BLaER1 (cell line): ENCODE results near the gene BNC2.
A peak's percentile ranks its signal among the peaks of the same experiment; 100 is the strongest.

ENCODE experiments used
- H3K27ac ChIP-seq: shearing (Covaris generic); formaldehyde crosslinking; 2 replicates; pipeline ENCODE4 v1.8.1; 2022
- H3K27me3 ChIP-seq: shearing (Covaris generic); formaldehyde crosslinking; 2 replicates; pipeline ENCODE4 v1.8.1; 2022
- H3K36me3 ChIP-seq: shearing (Covaris generic); formaldehyde crosslinking; 2 replicates; pipeline ENCODE4 v1.8.1; 2022
- H3K4me1 ChIP-seq: shearing (Covaris generic); formaldehyde crosslinking; 2 replicates; pipeline ENCODE4 v1.8.1; 2022
- H3K4me2 ChIP-seq: shearing (Covaris generic); formaldehyde crosslinking; 2 replicates; pipeline ENCODE4 v1.8.1; 2022
- H3K4me3 ChIP-seq: shearing (Covaris generic); formaldehyde crosslinking; 2 replicates; pipeline ENCODE4 v1.8.1; 2022
- H3K9ac ChIP-seq: shearing (Covaris generic); formaldehyde crosslinking; 2 replicates; pipeline ENCODE4 v1.8.1; 2022
- H3K9me3 ChIP-seq: shearing (Covaris generic); formaldehyde crosslinking; 2 replicates; pipeline ENCODE4 v1.8.1; 2022
- H4K20me1 ChIP-seq: shearing (Covaris generic); formaldehyde crosslinking; 2 replicates; pipeline ENCODE4 v1.8.1; 2022
- Cebpa-rat ChIP-seq: shearing (Covaris generic); IDR thresholded peaks from 2 replicates; pipeline ENCODE4 v1.8.1; 2022

The BNC2 gene

DNA sequence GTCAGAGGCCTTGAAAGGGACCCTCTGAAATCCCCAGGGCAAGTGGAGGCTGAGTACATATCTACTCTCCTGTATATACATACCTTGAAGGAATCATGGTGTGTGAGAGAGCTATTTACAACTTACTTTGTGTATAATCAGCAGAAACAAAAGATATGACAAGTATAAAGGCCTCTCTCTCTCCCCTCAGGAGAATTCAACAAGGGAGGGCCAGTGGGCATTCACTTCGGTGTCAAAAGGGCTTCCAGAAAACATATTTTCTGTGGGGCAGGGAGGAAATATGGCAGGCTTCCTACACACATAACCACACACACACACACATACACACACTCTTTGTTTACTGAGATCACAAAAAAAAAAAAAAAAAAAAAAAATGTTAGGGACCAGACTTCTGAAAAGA is 181.7 kb downstream of the BNC2 start:
- TF ChIP-seq Cebpa-rat: no peak

DNA sequence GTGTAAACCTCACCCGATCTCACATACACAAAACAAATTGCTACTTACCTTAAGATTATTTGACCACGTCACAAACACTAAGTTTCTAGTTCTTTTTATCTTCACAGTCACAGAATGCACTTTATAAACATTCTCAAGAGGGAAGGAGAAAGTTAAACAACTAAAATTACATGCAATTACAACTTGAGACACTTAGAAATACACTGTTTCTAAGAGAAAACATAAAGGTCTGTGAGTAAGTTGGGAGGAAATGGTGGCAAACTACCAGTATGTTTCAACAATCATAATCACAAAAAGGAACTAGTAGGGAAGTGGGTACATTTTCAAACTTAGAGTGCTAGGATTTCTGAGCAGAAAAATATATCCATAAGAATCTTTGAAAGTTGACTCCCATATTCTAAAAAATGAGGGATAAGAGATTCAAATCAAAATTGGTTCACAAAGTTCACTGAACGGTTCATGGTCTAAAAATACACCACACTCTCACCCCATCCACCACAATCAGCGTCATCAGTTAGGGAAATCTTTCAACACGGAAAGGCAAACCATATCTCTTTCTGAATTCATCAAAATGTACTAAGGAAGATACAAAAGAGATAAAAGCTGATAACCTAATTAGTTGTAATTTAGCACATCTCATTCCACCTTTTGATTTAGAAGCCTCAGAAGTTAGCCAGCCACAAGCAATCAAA is 182.6 kb downstream of the BNC2 start:
- Histone ChIP-seq H3K27me3 (no peaks in the 10 kb centered on the region), H3K9ac (peak overlapping the region; percentile 21; the same call in 1 of the 2 replicates), H3K4me3 (no peak overlapping the region), H3K4me2 (peak overlapping the region; percentile 72), H3K4me1 (peaks cover 70% of the 10 kb centered on the region), H4K20me1 (no peaks in the 10 kb centered on the region), H3K9me3 (no peaks in the 10 kb centered on the region), H3K27ac (peak overlapping the region; percentile 58; the same call in 1 of the 2 replicates), H3K36me3 (no peaks in the 10 kb centered on the region)
- TF ChIP-seq Cebpa-rat: no peak

More for the DNA sequence above, 181.7 kb downstream of the BNC2 start:
- H3K27ac ChIP-seq: peak overlapping the region; percentile 58
- H3K36me3 ChIP-seq: no peaks in the 10 kb centered on the region
- no peaks in the 10 kb centered on the region for H3K9me3 ChIP-seq
- H3K27me3 ChIP-seq: no peaks in the 10 kb centered on the region
- no peak overlapping the region for H3K9ac ChIP-seq
- H3K4me1 ChIP-seq: peaks cover 60% of the 10 kb centered on the region
- no peak overlapping the region for H3K4me3 ChIP-seq
- H3K4me2 ChIP-seq: peak overlapping the region; percentile 72
- H4K20me1 ChIP-seq: no peaks in the 10 kb centered on the region

DNA sequence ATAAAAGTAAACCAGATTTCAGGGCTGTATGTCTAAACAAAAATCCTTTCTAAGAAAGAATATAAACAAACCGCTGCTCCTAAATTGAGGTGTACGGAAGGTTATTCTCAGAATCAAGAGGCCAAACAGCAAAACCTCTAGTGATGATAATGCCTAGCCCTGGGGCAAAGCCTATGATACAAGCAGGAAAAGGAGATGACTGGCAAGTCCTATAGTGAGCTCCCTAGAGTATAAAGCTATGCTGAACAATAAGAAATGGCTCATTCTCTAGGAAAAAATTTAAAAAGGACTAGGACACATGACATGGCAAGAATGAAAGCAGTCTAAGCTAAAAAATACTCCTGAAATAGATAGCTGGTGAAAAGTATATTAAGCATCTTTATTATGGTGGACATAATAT is 187.1 kb downstream of the BNC2 start:
- no peak overlapping the region for H3K27ac ChIP-seq
- no peaks in the 10 kb centered on the region for H3K9me3 ChIP-seq
- no peaks in the 10 kb centered on the region for H3K36me3 ChIP-seq
- H3K4me3 ChIP-seq: no peak overlapping the region
- no peaks in the 10 kb centered on the region for H4K20me1 ChIP-seq
- no peak for TF ChIP-seq Cebpa-rat
- peak overlapping the region; percentile 86 for H3K4me2 ChIP-seq
- H3K9ac ChIP-seq: no peak overlapping the region
- no peaks in the 10 kb centered on the region for H3K27me3 ChIP-seq
- peaks cover 90% of the 10 kb centered on the region for H3K4me1 ChIP-seq

DNA sequence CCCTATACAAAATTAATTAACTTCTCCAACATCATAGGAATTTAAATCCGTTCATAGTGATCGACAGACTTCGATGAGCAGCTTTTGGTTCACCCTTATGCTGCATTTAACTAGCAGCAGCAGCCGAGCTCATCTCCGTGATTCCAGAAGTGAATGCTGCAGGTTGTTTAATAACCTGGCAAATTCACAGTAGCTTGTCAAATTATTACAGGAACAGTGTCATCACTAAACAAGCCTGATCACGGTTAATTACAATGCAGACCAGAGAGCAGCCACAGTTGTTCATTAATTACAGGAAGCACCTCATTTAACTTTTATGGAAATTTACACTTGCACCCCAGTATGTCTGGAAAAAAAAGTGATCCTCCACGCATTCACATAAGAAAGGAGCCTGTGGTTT is 188.2 kb downstream of the BNC2 start:
- no peaks in the 10 kb centered on the region for H3K27me3 ChIP-seq
- H3K9me3 ChIP-seq: no peaks in the 10 kb centered on the region
- TF ChIP-seq Cebpa-rat: no peak
- H3K9ac ChIP-seq: no peak overlapping the region
- no peak overlapping the region for H3K4me3 ChIP-seq
- no peaks in the 10 kb centered on the region for H3K36me3 ChIP-seq
- H3K27ac ChIP-seq: peak overlapping the region; percentile 37; the same call in 1 of the 2 replicates
- H3K4me1 ChIP-seq: peaks cover 83% of the 10 kb centered on the region
- no peaks in the 10 kb centered on the region for H4K20me1 ChIP-seq
- peak overlapping the region; percentile 86 for H3K4me2 ChIP-seq

DNA sequence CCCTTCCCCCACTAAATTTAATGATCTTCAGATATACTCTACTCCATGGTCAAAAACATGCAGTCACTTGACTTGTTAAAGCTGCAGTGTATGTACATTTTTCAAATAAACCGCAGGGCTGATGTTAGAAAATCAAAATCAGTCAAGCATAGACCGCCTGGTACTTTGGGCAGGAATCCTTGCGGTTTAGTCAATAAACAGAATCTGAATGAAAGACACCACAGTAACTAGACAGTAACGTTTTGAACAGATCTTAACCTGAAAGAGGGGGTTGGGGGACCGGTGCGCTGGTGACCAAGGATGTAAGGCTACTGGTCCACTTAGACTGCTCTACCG is 188.8 kb downstream of the BNC2 start:
- H3K9me3 ChIP-seq: no peaks in the 10 kb centered on the region
- no peaks in the 10 kb centered on the region for H3K36me3 ChIP-seq
- H3K27ac ChIP-seq: peak overlapping the region; percentile 37; the same call in 1 of the 2 replicates
- H3K27me3 ChIP-seq: no peaks in the 10 kb centered on the region
- peaks cover 76% of the 10 kb centered on the region for H3K4me1 ChIP-seq
- no peak overlapping the region for H3K9ac ChIP-seq
- H3K4me2 ChIP-seq: peak overlapping the region; percentile 86
- H4K20me1 ChIP-seq: no peaks in the 10 kb centered on the region
- no peak for TF ChIP-seq Cebpa-rat
- H3K4me3 ChIP-seq: peak overlapping the region; percentile 40; the same call in 1 of the 2 replicates

DNA sequence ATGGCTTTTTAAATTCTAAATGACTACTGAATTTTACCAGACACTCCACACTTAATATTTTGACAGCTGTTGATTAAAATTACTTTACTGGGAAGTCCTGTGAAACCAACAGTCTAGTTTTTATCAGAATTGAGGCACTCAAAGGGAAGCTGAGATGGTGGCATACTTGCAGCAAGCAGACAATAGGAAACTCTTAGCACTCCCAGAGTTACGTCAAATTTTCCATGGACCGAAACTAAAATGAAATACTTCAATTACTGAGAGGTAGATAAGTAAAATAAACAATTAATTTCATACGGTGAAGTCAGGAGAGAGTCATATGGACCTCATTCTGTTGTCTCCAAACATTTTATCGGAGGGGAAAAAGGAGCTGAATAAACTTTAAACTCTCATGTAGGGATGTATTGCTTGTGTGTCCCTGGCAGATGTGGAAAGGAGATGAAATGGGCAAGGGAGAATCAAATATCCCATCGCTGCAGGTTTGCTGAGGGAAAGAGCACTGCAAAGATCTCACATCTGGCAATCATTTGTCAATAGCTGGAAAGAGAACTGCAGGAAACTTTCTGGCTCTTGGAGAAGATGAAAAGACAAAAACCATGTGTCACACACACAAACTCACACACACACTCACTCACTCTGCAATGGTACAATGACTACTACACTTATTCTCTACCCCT is 189.4 kb downstream of the BNC2 start:
- Histone ChIP-seq H3K4me3 (peak overlapping the region; percentile 40; the same call in 1 of the 2 replicates), H3K4me2 (peak overlapping the region; percentile 86), H3K4me1 (peaks cover 72% of the 10 kb centered on the region), H3K9me3 (no peaks in the 10 kb centered on the region), H3K27ac (peak overlapping the region; percentile 37; the same call in 1 of the 2 replicates), H3K36me3 (no peaks in the 10 kb centered on the region), H4K20me1 (no peaks in the 10 kb centered on the region), H3K27me3 (no peaks in the 10 kb centered on the region), H3K9ac (no peak overlapping the region)
- TF ChIP-seq Cebpa-rat: no peak

DNA sequence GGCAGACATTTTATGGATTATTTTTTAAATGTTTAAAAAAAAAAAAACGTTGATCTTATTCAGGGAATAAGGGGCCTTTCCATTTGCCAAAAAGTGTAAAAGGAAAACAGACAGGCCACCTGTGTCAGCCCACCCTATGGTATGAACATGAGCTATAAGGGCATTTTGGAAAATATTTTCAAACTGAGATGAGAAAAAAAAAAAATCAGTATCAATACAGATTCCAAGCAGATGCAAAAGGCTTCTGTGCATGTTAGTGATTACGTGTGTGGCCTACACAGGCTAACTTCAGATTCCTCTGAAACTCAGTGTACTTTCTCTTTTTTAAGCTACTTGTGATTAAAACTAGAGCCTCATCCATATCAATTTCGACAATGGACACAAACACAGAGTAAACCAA is 189.9 kb downstream of the BNC2 start:
- H3K36me3 ChIP-seq: no peaks in the 10 kb centered on the region
- peak overlapping the region; percentile 37; the same call in 1 of the 2 replicates for H3K27ac ChIP-seq
- no peak overlapping the region for H3K9ac ChIP-seq
- no peaks in the 10 kb centered on the region for H3K27me3 ChIP-seq
- H3K4me3 ChIP-seq: no peak overlapping the region
- H3K4me1 ChIP-seq: peaks cover 69% of the 10 kb centered on the region
- TF ChIP-seq Cebpa-rat: no peak
- H3K9me3 ChIP-seq: no peaks in the 10 kb centered on the region
- H4K20me1 ChIP-seq: no peaks in the 10 kb centered on the region
- peak overlapping the region; percentile 86 for H3K4me2 ChIP-seq

DNA sequence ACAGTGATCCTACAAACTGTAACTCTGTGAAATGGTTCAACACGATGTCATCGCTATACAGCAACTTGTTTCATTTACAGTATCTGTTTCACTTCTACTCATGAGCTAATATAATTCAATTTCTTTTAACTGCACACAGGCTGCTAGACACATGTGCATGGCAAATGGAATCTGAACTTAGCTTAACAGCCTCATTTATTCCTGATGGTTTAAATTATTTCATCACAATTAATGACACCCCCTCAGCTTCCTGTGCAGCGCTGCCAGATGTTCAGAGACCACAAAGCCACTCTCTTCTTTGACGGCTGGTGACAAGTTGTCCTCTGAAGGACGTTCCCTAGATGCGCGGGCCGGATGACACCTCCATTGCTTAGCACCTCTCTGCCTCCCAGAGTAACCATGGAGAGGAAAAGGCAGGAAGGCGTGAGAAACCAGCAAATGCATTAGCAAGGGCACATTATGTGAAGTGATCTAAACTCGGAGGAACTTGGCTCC is 191.1 kb downstream of the BNC2 start:
- H3K4me2 ChIP-seq: peak overlapping the region; percentile 86
- H3K4me3 ChIP-seq: no peak overlapping the region
- no peaks in the 10 kb centered on the region for H3K9me3 ChIP-seq
- peaks cover 64% of the 10 kb centered on the region for H3K4me1 ChIP-seq
- H3K27me3 ChIP-seq: no peaks in the 10 kb centered on the region
- peak overlapping the region; percentile 30; the same call in 1 of the 2 replicates for H3K9ac ChIP-seq
- no peaks in the 10 kb centered on the region for H4K20me1 ChIP-seq
- peak overlapping the region; percentile 53 for H3K27ac ChIP-seq
- no peak for TF ChIP-seq Cebpa-rat
- no peaks in the 10 kb centered on the region for H3K36me3 ChIP-seq

DNA sequence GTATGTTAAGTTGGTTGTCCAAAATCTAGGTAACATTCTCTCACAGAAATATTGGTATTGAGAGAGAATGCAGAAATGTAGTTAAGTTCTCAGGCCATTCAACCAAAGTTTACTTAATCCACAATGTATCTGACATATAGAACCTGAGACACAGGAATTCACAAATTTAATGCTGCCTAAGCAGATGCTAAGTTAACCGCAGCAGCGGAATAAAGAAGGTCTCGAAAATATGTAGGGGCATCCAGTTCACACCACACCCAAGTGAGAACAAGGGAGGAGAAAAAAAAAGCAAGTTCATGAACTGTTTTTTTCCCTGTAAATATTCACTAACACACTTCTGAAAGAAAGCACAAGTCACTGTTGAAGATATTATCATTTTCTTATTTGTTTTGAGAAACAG is 194.0 kb downstream of the BNC2 start:
- peaks cover 51% of the 10 kb centered on the region for H3K4me1 ChIP-seq
- no peaks in the 10 kb centered on the region for H3K9me3 ChIP-seq
- no peak overlapping the region for H3K4me2 ChIP-seq
- H3K36me3 ChIP-seq: no peaks in the 10 kb centered on the region
- H4K20me1 ChIP-seq: no peaks in the 10 kb centered on the region
- no peaks in the 10 kb centered on the region for H3K27me3 ChIP-seq
- no peak for TF ChIP-seq Cebpa-rat
- no peak overlapping the region for H3K27ac ChIP-seq
- H3K9ac ChIP-seq: no peak overlapping the region
- no peak overlapping the region for H3K4me3 ChIP-seq

DNA sequence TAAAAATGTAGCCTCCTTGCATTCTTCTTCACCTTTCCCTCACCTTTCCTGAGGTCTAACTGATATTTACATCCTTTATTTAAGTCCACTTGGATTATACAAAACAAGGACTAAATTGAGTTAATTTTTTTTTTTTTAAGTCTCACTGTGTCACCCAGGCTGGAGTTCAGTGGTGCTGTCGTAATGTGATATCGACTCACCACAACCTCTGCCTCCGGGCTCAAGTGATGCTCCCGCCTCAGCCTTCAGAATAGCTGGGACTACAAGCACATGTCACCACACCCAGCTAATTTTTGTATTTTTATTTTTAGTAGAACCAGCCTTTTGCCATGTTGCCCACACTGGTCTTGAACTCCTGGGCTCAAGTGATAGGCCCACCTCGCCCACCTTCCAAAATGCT is 195.3 kb downstream of the BNC2 start:
- no peaks in the 10 kb centered on the region for H3K27me3 ChIP-seq
- H3K9ac ChIP-seq: no peak overlapping the region
- H3K4me1 ChIP-seq: peaks cover 51% of the 10 kb centered on the region
- no peaks in the 10 kb centered on the region for H4K20me1 ChIP-seq
- H3K9me3 ChIP-seq: no peaks in the 10 kb centered on the region
- no peak overlapping the region for H3K4me2 ChIP-seq
- no peak for TF ChIP-seq Cebpa-rat
- no peaks in the 10 kb centered on the region for H3K36me3 ChIP-seq
- H3K27ac ChIP-seq: no peak overlapping the region
- H3K4me3 ChIP-seq: no peak overlapping the region
